PC-3 (cell line): ENCODE measurements around the gene AHSP.

ENCODE experiments used
- CTCF ChIP-seq: fragments of 300-600 bp; sonication (generic); conservative IDR thresholded peaks from 2 replicates; pipeline ENCODE4 v1.5.1; 2017; ENCODE audit warnings: antibody characterized with exemption, low read depth, mild to moderate bottlenecking, low read length
- EZH2phosphoT487 ChIP-seq: fragments of 300-600 bp; sonication (generic); IDR thresholded peaks from 2 replicates; pipeline ENCODE4 v1.6.1; 2018; ENCODE audit warnings: mild to moderate bottlenecking, antibody characterized with exemption, low read length, borderline replicate concordance

- no peak for TF ChIP-seq CTCF
- no peak for TF ChIP-seq EZH2phosphoT487
These were observed 2.7 kb downstream of the AHSP start for GRCh38 chr16:31530405-31530804.
